AG09309 (cell line): ENCODE results near the gene NALCN.
A peak's percentile ranks its signal among the peaks of the same experiment; 100 is the strongest.

Source experiments
- DNase-seq: peaks from one replicate; pipeline ENCODE4 v3.0.0-alpha.2; 2010; ENCODE audit warnings: low read depth
- H3K4me3 ChIP-seq: 2 replicates; pipeline ENCODE4 v1.5.1; 2011; ENCODE audit warnings: mild to moderate bottlenecking, low read depth, low read length, moderate library complexity; ENCODE audit not compliant: control insufficient read depth
- TF ChIP-seq, protein P1 (sequence below): IDR thresholded peaks from 2 replicates; pipeline ENCODE4 v1.5.1; 2011; ENCODE audit warnings: mild to moderate bottlenecking, low read depth, low read length, inconsistent platforms; ENCODE audit not compliant: insufficient read depth, control insufficient read depth; ENCODE audit errors: missing control alignments

The NALCN gene

GRCh38 chr13:101291206-101291605 lies 125.1 kb downstream of the NALCN start:
- H3K4me3 ChIP-seq: no peak overlapping the region
- no peak for DNase-seq
- TF ChIP-seq, protein P1, sequence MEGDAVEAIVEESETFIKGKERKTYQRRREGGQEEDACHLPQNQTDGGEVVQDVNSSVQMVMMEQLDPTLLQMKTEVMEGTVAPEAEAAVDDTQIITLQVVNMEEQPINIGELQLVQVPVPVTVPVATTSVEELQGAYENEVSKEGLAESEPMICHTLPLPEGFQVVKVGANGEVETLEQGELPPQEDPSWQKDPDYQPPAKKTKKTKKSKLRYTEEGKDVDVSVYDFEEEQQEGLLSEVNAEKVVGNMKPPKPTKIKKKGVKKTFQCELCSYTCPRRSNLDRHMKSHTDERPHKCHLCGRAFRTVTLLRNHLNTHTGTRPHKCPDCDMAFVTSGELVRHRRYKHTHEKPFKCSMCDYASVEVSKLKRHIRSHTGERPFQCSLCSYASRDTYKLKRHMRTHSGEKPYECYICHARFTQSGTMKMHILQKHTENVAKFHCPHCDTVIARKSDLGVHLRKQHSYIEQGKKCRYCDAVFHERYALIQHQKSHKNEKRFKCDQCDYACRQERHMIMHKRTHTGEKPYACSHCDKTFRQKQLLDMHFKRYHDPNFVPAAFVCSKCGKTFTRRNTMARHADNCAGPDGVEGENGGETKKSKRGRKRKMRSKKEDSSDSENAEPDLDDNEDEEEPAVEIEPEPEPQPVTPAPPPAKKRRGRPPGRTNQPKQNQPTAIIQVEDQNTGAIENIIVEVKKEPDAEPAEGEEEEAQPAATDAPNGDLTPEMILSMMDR: no peak

- TF ChIP-seq, protein P1: no peak
- H3K4me3 ChIP-seq: no peak overlapping the region
- no peak for DNase-seq
Observed at GRCh38 chr13:101289764-101290163, 126.5 kb downstream of the NALCN start.

GRCh38 chr13:101283782-101284181 lies 132.5 kb downstream of the NALCN start:
- H3K4me3 ChIP-seq: no peak overlapping the region
- no peak for DNase-seq
- TF ChIP-seq, protein P1: no peak

GRCh38 chr13:101272886-101273285 lies 143.4 kb downstream of the NALCN start:
- TF ChIP-seq, protein P1: no peak
- no peak for DNase-seq
- no peak overlapping the region for H3K4me3 ChIP-seq

- TF ChIP-seq, protein P1: no peak
- no peak for DNase-seq
- no peak overlapping the region for H3K4me3 ChIP-seq
Observed at GRCh38 chr13:101271681-101272245, 144.5 kb downstream of the NALCN start.

DNA sequence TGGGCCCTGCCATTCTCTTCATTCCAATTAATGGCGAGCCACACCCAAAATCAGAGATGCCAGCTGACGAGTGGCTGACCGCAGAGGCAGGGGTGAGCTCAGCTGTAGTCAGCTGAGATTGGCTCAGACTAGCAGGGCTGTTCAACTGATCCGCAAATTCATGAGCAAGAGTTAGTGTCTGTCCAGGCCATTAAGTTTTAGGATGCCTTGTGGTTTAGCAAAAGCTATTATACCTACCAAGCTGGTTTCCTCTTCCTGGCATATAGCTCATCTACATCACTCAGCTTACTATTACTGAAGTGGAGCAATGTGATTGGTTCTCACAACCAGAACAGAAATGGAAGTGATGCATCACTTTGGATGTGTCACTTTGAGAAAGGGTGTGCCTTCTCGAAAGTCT lies 148.7 kb downstream of the NALCN start:
- TF ChIP-seq, protein P1: no peak

GRCh38 chr13:101265934-101266333 lies 150.4 kb downstream of the NALCN start:
- TF ChIP-seq, protein P1: no peak
- DNase-seq: no peak
- no peak overlapping the region for H3K4me3 ChIP-seq

More for the DNA sequence above, 148.7 kb downstream of the NALCN start:
- H3K4me3 ChIP-seq: no peak overlapping the region
- DNase-seq: peak; percentile 44
